Trophoblast cell (in vitro differentiated cells and primary cell): ENCODE measurements around the gene NBPF12.
"Not testable (repeated sequence)": the region's sequence is repeated elsewhere in the genome, so short reads cannot be mapped to it uniquely, and the experiment has no call there.

Experiments
- DNase-seq, 2 donors: peaks; one replicate each; pipeline ENCODE4 v3.0.0-alpha.2; 2016
- H2AFZ ChIP-seq: 2 replicates; pipeline ENCODE4 v1.6.1; 2013; ENCODE audit warnings: low read length, moderate library complexity, mild to moderate bottlenecking; ENCODE audit not compliant: insufficient read depth, poor library complexity
- H2AK5ac ChIP-seq: 2 replicates; pipeline ENCODE4 v1.6.1; 2013; ENCODE audit warnings: mild to moderate bottlenecking, low read length
- H2BK120ac ChIP-seq: 2 replicates; pipeline ENCODE4 v1.6.1; 2013; ENCODE audit warnings: low read length, mild to moderate bottlenecking, moderate library complexity; ENCODE audit not compliant: insufficient read depth, poor library complexity
- H2BK12ac ChIP-seq: 2 replicates; pipeline ENCODE4 v1.6.1; 2013; ENCODE audit warnings: mild to moderate bottlenecking, low read length, moderate library complexity
- H2BK5ac ChIP-seq: 2 replicates; pipeline ENCODE4 v1.6.1; 2013; ENCODE audit warnings: low read length, low read depth, moderate library complexity, mild to moderate bottlenecking; ENCODE audit not compliant: poor library complexity
- H3K14ac ChIP-seq: 2 replicates; pipeline ENCODE4 v1.6.1; 2013; ENCODE audit warnings: mild to moderate bottlenecking, low read length
- H3K18ac ChIP-seq: 2 replicates; pipeline ENCODE4 v1.6.1; 2013; ENCODE audit warnings: mild to moderate bottlenecking, low read length
- H3K23ac ChIP-seq: 2 replicates; pipeline ENCODE4 v1.6.1; 2013; ENCODE audit warnings: low read length
- H3K27ac ChIP-seq: 2 replicates; pipeline ENCODE4 v1.5.1; 2013; ENCODE audit warnings: low read depth, mild to moderate bottlenecking, inconsistent platforms, low read length, moderate library complexity
- H3K27me3 ChIP-seq: 2 replicates; pipeline ENCODE4 v1.6.1; 2013; ENCODE audit warnings: inconsistent platforms, mild to moderate bottlenecking, low read length, moderate library complexity; ENCODE audit not compliant: insufficient read depth
- H3K36me3 ChIP-seq, 2 experiments: 1 replicate in 1 of 2; 2 replicates in 1 of 2; pipeline ENCODE4 v1.6.1; 2013; ENCODE audit warnings: low read length in 2 of 2, mild to moderate bottlenecking in 2 of 2, moderate library complexity in 1 of 2; ENCODE audit not compliant: insufficient read depth in 2 of 2, control insufficient read depth in 1 of 2
- H3K4ac ChIP-seq: 2 replicates; pipeline ENCODE4 v1.6.1; 2013; ENCODE audit warnings: low read depth, mild to moderate bottlenecking, low read length, moderate library complexity
- H3K4me1 ChIP-seq, 2 experiments: 1 replicate in 1 of 2; 2 replicates in 1 of 2; pipeline ENCODE4 v1.6.1; 2013; ENCODE audit warnings: low read length in 2 of 2, mild to moderate bottlenecking in 2 of 2, moderate library complexity in 1 of 2; ENCODE audit not compliant: insufficient read depth in 2 of 2, control insufficient read depth in 1 of 2
- H3K4me2 ChIP-seq: 2 replicates; pipeline ENCODE4 v1.6.1; 2013; ENCODE audit warnings: inconsistent platforms, mild to moderate bottlenecking, low read length, moderate library complexity
- H3K4me3 ChIP-seq: 2 replicates; pipeline ENCODE4 v1.5.1; 2013; ENCODE audit warnings: mild to moderate bottlenecking, low read depth, low read length, inconsistent platforms
- H3K79me1 ChIP-seq: one replicate; pipeline ENCODE4 v1.6.1; 2013; ENCODE audit warnings: low read length
- H3K79me2 ChIP-seq: 2 replicates; pipeline ENCODE4 v1.6.1; 2013; ENCODE audit warnings: low read length, mild to moderate bottlenecking; ENCODE audit not compliant: control insufficient read depth, insufficient read depth, poor library complexity
- H3K9ac ChIP-seq: 2 replicates; pipeline ENCODE4 v1.6.1; 2013; ENCODE audit warnings: mild to moderate bottlenecking, low read length
- H3K9me3 ChIP-seq: 2 replicates; pipeline ENCODE4 v1.6.1; 2013; ENCODE audit warnings: low read depth, mild to moderate bottlenecking, control low read depth, inconsistent platforms, low read length; ENCODE audit not compliant: insufficient read depth
- H4K12ac ChIP-seq: 2 replicates; pipeline ENCODE4 v1.6.1; 2013; ENCODE audit warnings: low read depth, mild to moderate bottlenecking, low read length, moderate library complexity
- H4K8ac ChIP-seq: 2 replicates; pipeline ENCODE4 v1.6.1; 2013; ENCODE audit warnings: low read depth, mild to moderate bottlenecking, low read length, moderate library complexity
- H4K91ac ChIP-seq: one replicate; pipeline ENCODE4 v1.6.1; 2013; ENCODE audit warnings: low read depth, mild to moderate bottlenecking, low read length, moderate library complexity
- WGBS: extraction: QIAGEN DNeasy Blood & Tissue Kit; methylation state at CpG from one replicate; pipeline ENCODE4 v1.1.7; 2013; ENCODE audit warnings: missing lambda C conversion rate; ENCODE audit not compliant: insufficient read length, insufficient coverage; ENCODE audit errors: extremely low coverage; 5-methylcytosine and 5-hydroxymethylcytosine counted together

NBPF12 gene

GRCh38 chr1:146940293-146940692 lies 2.2 kb downstream of the NBPF12 start:
- H2AFZ ChIP-seq, H3K79me1 ChIP-seq, H3K9me3 ChIP-seq, H2BK12ac ChIP-seq, H3K36me3 ChIP-seq, DNase-seq, H3K14ac ChIP-seq, H3K27me3 ChIP-seq, H3K4ac ChIP-seq, H4K12ac ChIP-seq, H3K4me2 ChIP-seq, H3K4me1 ChIP-seq, H2BK5ac ChIP-seq, H4K8ac ChIP-seq, H2BK120ac ChIP-seq, H2AK5ac ChIP-seq, H3K18ac ChIP-seq, H4K91ac ChIP-seq, H3K27ac ChIP-seq, H3K4me3 ChIP-seq, H3K79me2 ChIP-seq, H3K23ac ChIP-seq, H3K9ac ChIP-seq: not testable (repeated sequence)
- no CpG with 5 or more reads among the region's 7 CpGs for WGBS

- no CpG with 5 or more reads among the region's 6 CpGs for WGBS
- H3K79me2 ChIP-seq, H3K27me3 ChIP-seq, H3K14ac ChIP-seq, H2BK120ac ChIP-seq, H3K23ac ChIP-seq, H3K4me2 ChIP-seq, H2BK12ac ChIP-seq, H4K8ac ChIP-seq, H3K4me1 ChIP-seq, H4K91ac ChIP-seq, H4K12ac ChIP-seq, H2BK5ac ChIP-seq, H2AK5ac ChIP-seq, H2AFZ ChIP-seq, H3K9ac ChIP-seq, H3K4ac ChIP-seq, H3K18ac ChIP-seq, H3K9me3 ChIP-seq, H3K36me3 ChIP-seq, H3K4me3 ChIP-seq, H3K79me1 ChIP-seq, H3K27ac ChIP-seq, DNase-seq: not testable (repeated sequence)
Observed at GRCh38 chr1:146943342-146943886, 5.3 kb downstream of the NBPF12 start.

DNA sequence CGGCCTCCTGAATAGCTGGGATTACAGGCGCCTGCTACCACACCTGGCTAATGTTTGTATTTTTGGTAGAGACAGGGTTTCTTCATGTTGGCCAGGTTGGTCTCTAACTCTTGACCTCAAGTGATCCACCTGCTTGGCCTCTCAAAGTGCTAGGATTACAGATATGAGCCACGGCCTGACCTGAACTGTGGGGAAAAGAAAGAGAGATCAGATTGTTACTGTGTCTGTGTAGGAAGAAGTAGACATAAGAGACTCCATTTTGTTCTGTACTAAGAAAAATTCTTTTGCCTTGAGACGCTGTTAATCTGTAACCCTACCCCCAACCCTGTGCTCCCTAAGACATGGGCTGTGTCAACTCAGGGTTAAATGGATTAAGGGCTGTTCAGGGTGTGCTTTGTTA lies 10.0 kb downstream of the NBPF12 start:
- H3K4me2 ChIP-seq, H4K12ac ChIP-seq, H3K4ac ChIP-seq, H3K79me1 ChIP-seq, H3K27ac ChIP-seq, H2AFZ ChIP-seq, H3K23ac ChIP-seq, H3K79me2 ChIP-seq, H2AK5ac ChIP-seq, H3K27me3 ChIP-seq, H3K9me3 ChIP-seq, H3K18ac ChIP-seq, H3K9ac ChIP-seq, H4K8ac ChIP-seq, H2BK120ac ChIP-seq, H3K36me3 ChIP-seq, H3K14ac ChIP-seq, H2BK5ac ChIP-seq, H2BK12ac ChIP-seq, H3K4me1 ChIP-seq, H3K4me3 ChIP-seq, DNase-seq, H4K91ac ChIP-seq: not testable (repeated sequence)
- no CpG with 5 or more reads among the region's 4 CpGs for WGBS

GRCh38 chr1:146964340-146964739 lies 26.2 kb downstream of the NBPF12 start:
- not testable (repeated sequence) for H3K4me2 ChIP-seq, H3K23ac ChIP-seq, H3K27ac ChIP-seq, H2AK5ac ChIP-seq, H4K8ac ChIP-seq, H2BK120ac ChIP-seq, H3K4me3 ChIP-seq, DNase-seq, H3K79me1 ChIP-seq, H3K4me1 ChIP-seq, H3K14ac ChIP-seq, H3K36me3 ChIP-seq, H2BK5ac ChIP-seq, H3K79me2 ChIP-seq, H3K27me3 ChIP-seq, H2AFZ ChIP-seq, H2BK12ac ChIP-seq, H4K12ac ChIP-seq, H4K91ac ChIP-seq, H3K4ac ChIP-seq, H3K18ac ChIP-seq, H3K9me3 ChIP-seq, H3K9ac ChIP-seq
- WGBS = no CpG with 5 or more reads among the region's 2 CpGs
